NCI-H460 (cell line): ENCODE measurements around the gene NCKAP5L. TPM values are rescaled to one million over a fixed set of nuclear protein-coding genes. Genes with fewer than 3 reads are reported as not detected.

ENCODE experiments used
- DNase-seq: peaks from one replicate; pipeline ENCODE4 v3.0.0-alpha.2; 2016; ENCODE audit warnings: low read depth; ENCODE audit errors: extremely low read depth
- small RNA-seq, 2 experiments: library from RNA; depleted of rRNA; stranded (forward); fragments of <200 nt; gene quantifications; one replicate each; pipeline ENCODE3, GENCODE V24; 2014
- total RNA-seq: library from RNA; depleted of rRNA; stranded (reverse); fragments of >200 nt; shearing (Covaris generic); gene quantifications from 2 replicates; pipeline ENCODE4 v1.2.3, GENCODE V29; 2014; rRNA removed

Gene NCKAP5L
- total RNA-seq, 1 experiment from 2014 or later = 7.5 TPM

- no peak for DNase-seq
These were observed 79.9 kb downstream of the NCKAP5L start for GRCh38 chr12:49748306-49748705.

DNA sequence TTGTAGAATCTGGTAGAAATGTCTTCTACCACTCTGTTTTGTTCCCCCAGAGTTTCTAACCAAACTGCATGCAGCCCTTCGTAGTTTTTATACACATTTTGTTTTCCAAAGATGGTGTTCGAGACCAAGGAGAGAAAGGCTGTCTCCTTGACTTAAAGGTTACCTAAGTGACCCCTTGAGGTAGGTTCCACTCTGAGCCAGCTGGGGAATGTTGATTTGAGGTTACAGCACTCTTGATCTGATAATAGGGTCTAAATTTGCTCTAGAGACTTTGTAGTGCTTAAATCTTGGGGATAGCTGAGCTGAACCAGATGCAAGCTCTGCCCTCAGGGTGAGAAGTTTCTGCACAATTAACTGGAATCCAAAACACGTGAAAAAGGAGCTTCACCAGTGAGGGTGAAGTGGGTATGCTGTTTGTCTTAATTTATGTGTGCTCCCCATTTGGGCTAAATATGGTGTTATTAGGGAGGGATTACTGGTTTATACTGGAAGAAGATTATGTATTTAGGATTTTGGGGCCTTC is 83.8 kb downstream of the NCKAP5L start:
- DNase-seq = no peak

DNA sequence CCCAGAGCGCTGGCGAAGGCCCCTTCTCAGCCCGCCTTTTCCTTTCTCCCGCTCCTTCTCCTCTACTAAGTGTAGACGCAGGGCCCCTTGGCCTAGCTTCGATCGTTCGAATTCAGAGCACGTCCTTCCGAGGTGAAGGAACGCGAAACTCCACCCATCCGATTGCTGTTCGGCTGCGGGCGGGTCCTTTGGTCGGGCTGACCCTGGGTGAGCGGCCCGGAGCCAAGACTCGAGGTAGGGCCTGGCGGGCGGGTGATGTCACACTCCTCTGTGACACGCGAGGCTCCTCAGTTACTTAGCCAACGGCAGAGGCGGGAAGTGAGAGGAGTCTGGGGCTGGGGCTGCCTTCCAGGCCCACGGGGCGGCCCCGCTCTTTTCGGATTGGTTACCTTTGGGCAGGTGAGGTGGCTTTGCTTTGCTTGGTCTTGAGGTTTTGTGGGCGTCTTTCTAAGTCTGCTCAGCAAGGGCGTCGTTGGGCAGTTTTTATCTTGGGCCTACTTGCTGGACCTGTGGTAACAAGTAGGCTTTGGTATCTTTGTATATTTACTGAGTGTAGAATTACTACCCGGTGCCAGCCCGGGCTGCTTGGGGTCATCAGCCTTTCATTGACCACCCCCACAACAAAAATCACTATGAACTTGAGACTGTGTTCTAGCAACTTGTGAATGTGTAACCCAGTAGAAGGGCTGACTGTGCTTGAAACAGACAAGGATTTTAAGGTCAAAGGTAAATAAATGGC is 86.2 kb downstream of the NCKAP5L start:
- DNase-seq = peak; percentile 73

Small RNAs within 50 kb of the gene (small RNA-seq; reads per million reads assigned to genes)
- gene LSM6P2 = 0 reads per million in 2 experiments

Other genes starting within 250 kb of the NCKAP5L start
- gene FAM186B, start 222.8 kb downstream of the NCKAP5L start, total RNA-seq = 0.22 and 0.23 TPM in 2 replicates
- 6.4 and 7.9 TPM in 2 replicates for gene PRPF40B, start 204.9 kb downstream of the NCKAP5L start, total RNA-seq
- 1.6 and 3.0 TPM in 2 replicates for gene FMNL3, start 121.0 kb downstream of the NCKAP5L start, total RNA-seq
- gene TMBIM6, start 86.9 kb downstream of the NCKAP5L start, total RNA-seq = 642 and 659 TPM in 2 replicates
- 8.5 and 9.1 TPM in 2 replicates for gene BCDIN3D, start 14.7 kb upstream of the NCKAP5L start, total RNA-seq
- 0.06 and 0.45 TPM in 2 replicates for gene FAIM2, start 75.5 kb upstream of the NCKAP5L start, total RNA-seq
- not detected in 2 replicates for gene AQP2, start 122.3 kb upstream of the NCKAP5L start, total RNA-seq
- gene AQP5, start 133.5 kb upstream of the NCKAP5L start, total RNA-seq = not detected in 2 replicates
- 0.17 and 0.32 TPM in 2 replicates for gene AQP6, start 144.5 kb upstream of the NCKAP5L start, total RNA-seq
- gene RACGAP1, start 197.1 kb upstream of the NCKAP5L start, total RNA-seq = 77.2 and 90.6 TPM in 2 replicates
- 4.7 and 6.0 TPM in 2 replicates for gene ASIC1, start 229.2 kb upstream of the NCKAP5L start, total RNA-seq